Measurements from ENCODE around the gene COL8A1. TPM values are rescaled to one million over a fixed set of nuclear protein-coding genes. Genes with fewer than 3 reads are reported as not detected.

The COL8A1 gene
- total RNA-seq, 1 experiment from 2014 or later, result 54.8 TPM

DNA sequence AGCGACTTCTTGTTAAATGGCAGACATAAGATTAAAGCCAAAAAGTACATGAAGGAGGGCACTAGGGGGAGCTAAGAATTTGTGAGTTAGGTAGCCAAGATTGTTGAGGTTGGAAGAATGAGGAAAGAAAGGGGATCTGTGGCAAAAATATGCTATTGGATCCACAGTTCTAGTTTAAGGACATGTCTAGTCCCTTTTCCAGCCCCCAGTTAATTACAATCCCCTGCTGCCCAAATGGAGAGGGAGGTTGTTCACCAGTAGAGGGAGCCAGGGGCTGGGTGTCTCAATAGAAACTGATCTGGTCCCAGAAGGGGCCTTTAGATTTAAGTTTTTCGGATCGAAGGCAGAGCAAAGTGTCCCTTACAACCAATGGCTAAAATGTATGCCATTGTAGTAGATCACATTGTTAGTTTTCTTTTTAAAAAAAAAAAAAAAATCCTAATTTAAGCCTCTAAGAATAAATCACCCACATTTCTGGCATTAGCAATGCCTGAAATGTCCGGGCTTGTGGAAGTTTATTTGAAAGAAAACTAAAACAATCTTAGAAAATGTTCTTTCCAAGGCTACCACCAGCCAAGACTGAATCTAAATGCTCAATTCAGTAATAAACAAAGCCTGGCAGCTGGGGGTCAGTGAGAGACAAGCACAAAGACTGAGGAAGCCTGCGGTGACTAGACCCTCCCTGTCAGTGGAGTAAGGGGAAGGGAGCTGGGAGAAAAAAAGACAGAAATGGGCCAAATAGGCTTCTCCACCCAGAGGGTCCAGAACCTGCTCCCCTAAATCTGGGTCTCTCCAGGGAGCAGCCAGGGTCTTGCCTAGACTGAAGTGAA is 7.1 kb downstream of the COL8A1 start:
- peaks cover 34% of the 10 kb centered on the region for H3K36me3 ChIP-seq
- H3K4me1 ChIP-seq (replicated peaks), result peaks cover 49% of the 10 kb centered on the region
- no peaks in the 10 kb centered on the region for H3K9me3 ChIP-seq (replicated peaks)
- peak overlapping the region; percentile 32; the same call in 1 of the 2 replicates for H3K27ac ChIP-seq
- no peaks in the 10 kb centered on the region for H3K27me3 ChIP-seq (replicated peaks)
- peak in 1 of 2 experiments; percentile 44 for DNase-seq (ENCODE audit: low read depth in 1 of 2, low spot score in 2 of 2)
- H3K4me3 ChIP-seq, result no peak overlapping the region

DNA sequence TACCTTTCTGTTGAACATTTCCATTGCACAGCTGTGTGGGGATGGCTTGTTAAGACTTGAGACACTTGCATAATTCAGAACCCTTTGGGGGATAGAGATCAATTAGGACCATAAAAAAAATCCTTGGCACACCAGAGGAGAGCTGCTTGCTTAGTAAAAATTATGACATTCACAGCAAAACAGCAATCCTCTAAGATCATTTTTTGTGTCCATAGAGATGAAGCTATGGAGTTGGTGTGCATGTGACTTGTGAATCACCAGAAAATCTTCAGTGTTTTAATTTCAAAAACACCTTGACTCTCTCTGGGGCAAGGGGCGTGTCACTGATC is 7.7 kb downstream of the COL8A1 start:
- peak overlapping the region; percentile 32; the same call in 1 of the 2 replicates for H3K27ac ChIP-seq
- DNase-seq (ENCODE audit: low read depth in 1 of 2, low spot score in 2 of 2), result no peak
- H3K36me3 ChIP-seq, result peaks cover 34% of the 10 kb centered on the region
- no peaks in the 10 kb centered on the region for H3K27me3 ChIP-seq (replicated peaks)
- no peak overlapping the region for H3K4me3 ChIP-seq
- no peaks in the 10 kb centered on the region for H3K9me3 ChIP-seq (replicated peaks)
- peaks cover 48% of the 10 kb centered on the region for H3K4me1 ChIP-seq (replicated peaks)

DNA sequence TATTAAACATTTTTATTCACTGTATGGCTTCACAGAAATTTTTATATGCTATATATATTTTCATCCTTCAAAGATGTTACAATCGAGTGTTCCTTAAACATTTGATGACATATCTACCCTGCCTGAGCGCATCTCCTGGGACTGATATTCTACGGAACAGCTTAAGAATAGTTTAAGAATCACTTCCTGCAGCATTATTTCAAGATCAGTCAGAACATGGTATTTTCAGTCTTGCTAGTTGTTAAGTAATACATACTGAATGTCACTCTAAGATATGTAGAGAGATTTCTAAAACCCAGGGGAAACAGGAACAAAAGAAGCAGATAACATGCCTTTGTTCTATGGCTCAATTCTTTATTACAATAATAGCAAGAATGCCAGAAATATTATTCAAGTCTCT is 8.7 kb downstream of the COL8A1 start:
- H3K27ac ChIP-seq, result 0 out of 2 replicates have a peak overlapping the region, but pooled peaks have one; percentile 23
- peaks cover 27% of the 10 kb centered on the region for H3K36me3 ChIP-seq

DNA sequence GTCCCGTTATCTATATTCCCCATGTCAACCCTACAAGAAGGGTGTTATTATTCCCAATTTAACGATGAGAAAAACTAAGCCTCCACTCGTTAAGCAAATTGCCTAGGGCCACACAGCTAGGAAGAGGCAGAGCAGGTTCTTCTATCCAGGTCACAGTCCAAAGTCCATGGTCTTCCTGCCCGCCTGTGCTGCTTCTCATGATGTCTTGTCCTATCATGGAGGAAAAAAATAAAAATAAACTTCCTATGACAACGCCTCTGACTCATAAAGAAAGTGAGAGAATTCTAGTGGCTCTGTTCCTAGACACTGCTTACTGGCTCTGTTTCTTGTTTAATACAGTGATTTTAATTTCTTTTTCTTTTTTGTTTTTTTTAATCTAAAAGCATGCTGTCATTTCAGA is 9.7 kb downstream of the COL8A1 start:
- Histone ChIP-seq H3K27ac (peak overlapping the region; percentile 23), H3K9me3 (replicated peaks) (no peaks in the 10 kb centered on the region), H3K4me3 (no peak overlapping the region), H3K27me3 (replicated peaks) (no peaks in the 10 kb centered on the region), H3K4me1 (replicated peaks) (peaks cover 67% of the 10 kb centered on the region), H3K36me3 (peaks cover 22% of the 10 kb centered on the region)
- DNase-seq (ENCODE audit: low read depth in 1 of 2, low spot score in 2 of 2), result peak in 1 of 2 experiments; percentile 46

More for the DNA sequence above, 8.7 kb downstream of the COL8A1 start:
- H3K9me3 ChIP-seq (replicated peaks), result no peaks in the 10 kb centered on the region
- no peak for DNase-seq (ENCODE audit: low read depth in 1 of 2, low spot score in 2 of 2)
- no peaks in the 10 kb centered on the region for H3K27me3 ChIP-seq (replicated peaks)
- peaks cover 58% of the 10 kb centered on the region for H3K4me1 ChIP-seq (replicated peaks)
- no peak overlapping the region for H3K4me3 ChIP-seq

DNA sequence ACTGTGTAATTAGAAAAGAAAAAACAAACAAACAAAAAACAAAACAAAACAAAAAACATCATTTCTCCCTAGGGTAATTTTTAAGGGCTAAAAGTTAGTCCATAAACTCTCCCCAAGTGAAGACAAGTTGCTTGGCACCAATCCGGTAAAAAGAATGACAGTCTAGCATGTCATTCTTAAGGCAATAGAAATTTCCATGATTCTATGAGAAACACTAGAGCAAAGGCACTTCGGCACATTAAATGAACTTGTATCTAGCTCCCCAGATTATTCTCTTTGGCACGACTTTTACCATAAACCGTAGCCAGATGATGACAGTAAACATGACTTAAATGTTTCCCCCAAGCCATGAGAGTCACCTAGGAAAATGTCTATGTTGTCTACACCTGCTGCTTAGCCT is 10.1 kb downstream of the COL8A1 start:
- H3K36me3 ChIP-seq, result peaks cover 17% of the 10 kb centered on the region
- H3K9me3 ChIP-seq (replicated peaks), result no peaks in the 10 kb centered on the region
- peaks cover 71% of the 10 kb centered on the region for H3K4me1 ChIP-seq (replicated peaks)
- H3K27ac ChIP-seq, result peak overlapping the region; percentile 23; the same call in 1 of the 2 replicates
- H3K27me3 ChIP-seq (replicated peaks), result no peaks in the 10 kb centered on the region
- no peak for DNase-seq (ENCODE audit: low read depth in 1 of 2, low spot score in 2 of 2)
- no peak overlapping the region for H3K4me3 ChIP-seq

DNA sequence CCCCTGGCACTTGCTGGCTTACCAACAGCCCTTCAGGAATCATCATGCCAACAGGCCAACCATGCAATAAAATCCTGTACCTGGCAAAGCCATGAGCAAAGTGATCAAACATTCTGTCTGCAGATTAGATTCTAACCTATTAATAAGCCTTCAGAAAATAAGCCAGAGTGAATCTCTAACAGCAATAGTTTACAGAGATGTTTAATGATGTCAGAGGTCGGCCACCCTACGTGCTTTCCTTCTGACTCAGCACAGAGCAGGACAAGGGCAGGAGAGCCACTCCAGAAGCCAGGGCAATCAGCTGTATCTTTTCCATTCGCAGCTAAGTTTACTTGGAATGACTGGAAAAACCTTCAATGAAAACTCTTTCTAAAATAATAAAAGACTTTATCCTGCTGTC is 13.1 kb downstream of the COL8A1 start:
- Histone ChIP-seq H3K4me3 (no peak overlapping the region), H3K4me1 (replicated peaks) (peaks cover 70% of the 10 kb centered on the region), H3K27me3 (replicated peaks) (no peaks in the 10 kb centered on the region), H3K9me3 (replicated peaks) (no peaks in the 10 kb centered on the region), H3K27ac (peak overlapping the region; percentile 12), H3K36me3 (peaks cover 4% of the 10 kb centered on the region; the same call in 1 of the 2 replicates)
- DNase-seq (ENCODE audit: low read depth in 1 of 2, low spot score in 2 of 2), result peak; percentile 62 to 68

DNA sequence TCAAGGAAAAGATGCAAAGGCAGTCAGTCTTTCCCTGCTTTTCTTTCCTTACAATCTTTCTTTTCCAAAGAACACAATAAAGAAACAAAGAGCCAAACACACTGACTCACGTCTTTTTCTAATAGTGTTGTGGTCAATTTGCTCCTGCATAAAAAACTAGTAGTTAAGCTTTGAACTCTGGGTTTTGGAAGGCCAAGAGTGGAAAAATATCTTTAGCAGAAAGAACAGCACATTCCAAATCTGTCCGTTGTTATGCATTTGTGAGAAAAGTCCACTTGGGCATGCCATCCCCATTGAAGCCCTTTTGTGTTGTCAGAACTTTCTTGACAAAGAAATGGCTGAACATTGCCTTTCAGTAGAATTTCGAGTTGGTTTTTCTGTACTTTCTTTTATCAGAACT is 18.2 kb downstream of the COL8A1 start:
- H3K36me3 ChIP-seq, result peaks cover 13% of the 10 kb centered on the region; the same call in 1 of the 2 replicates
- DNase-seq (ENCODE audit: low read depth in 1 of 2, low spot score in 2 of 2), result peak in 1 of 2 experiments; percentile 44
- H3K4me1 ChIP-seq (replicated peaks), result peaks cover 57% of the 10 kb centered on the region
- H3K27me3 ChIP-seq (replicated peaks), result no peaks in the 10 kb centered on the region
- no peak overlapping the region for H3K4me3 ChIP-seq
- H3K27ac ChIP-seq, result peak overlapping the region; percentile 43
- no peaks in the 10 kb centered on the region for H3K9me3 ChIP-seq (replicated peaks)

DNA sequence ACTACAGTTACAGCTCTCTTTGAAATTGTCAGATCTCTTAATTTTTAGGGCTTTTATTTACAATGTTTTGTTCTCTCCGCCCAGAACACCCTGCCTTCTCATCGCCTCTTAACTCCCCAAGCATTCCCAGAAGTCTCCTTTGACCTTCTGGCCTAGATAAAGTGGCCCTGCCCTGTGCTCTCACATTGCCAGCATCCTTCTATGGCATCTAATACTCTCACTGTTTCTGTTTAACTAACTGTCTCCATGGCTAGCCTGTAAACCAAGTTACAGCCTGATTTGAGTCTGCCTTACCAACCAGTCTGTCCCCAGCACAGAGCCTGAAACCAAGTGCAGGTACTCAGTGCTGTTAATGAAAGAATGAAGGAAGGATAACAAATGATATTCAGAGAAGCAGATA is 19.9 kb downstream of the COL8A1 start:
- peaks cover 42% of the 10 kb centered on the region for H3K4me1 ChIP-seq (replicated peaks)
- no peak overlapping the region for H3K4me3 ChIP-seq
- DNase-seq (ENCODE audit: low read depth in 1 of 2, low spot score in 2 of 2), result no peak
- no peaks in the 10 kb centered on the region for H3K27me3 ChIP-seq (replicated peaks)
- H3K36me3 ChIP-seq, result peaks cover 13% of the 10 kb centered on the region; the same call in 1 of the 2 replicates
- no peaks in the 10 kb centered on the region for H3K9me3 ChIP-seq (replicated peaks)
- H3K27ac ChIP-seq, result peak overlapping the region; percentile 49; the same call in 1 of the 2 replicates

DNA sequence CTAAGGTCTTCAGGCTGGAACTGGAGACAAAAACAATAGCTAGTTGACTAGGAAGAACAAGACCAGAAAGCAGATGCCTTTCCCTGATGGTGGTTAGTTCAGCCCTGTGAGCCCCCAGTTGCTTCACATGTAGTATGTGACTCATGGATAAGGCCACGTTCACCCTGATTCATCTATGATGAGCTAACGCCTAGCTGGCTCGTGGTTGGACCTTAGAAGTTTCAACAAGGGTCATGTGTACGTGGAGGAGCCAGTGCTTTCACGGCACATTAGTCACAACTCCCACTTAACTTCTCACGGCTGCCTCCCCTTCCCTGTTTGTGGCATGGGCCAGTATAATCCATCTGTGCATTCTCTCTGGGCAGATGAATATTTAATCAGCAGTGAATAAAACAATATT is 20.6 kb downstream of the COL8A1 start:
- peak; percentile 55 to 72 for DNase-seq (ENCODE audit: low read depth in 1 of 2, low spot score in 2 of 2)
- H3K27ac ChIP-seq, result peak overlapping the region; percentile 49; the same call in 1 of the 2 replicates
- H3K36me3 ChIP-seq, result peaks cover 13% of the 10 kb centered on the region; the same call in 1 of the 2 replicates
- no peaks in the 10 kb centered on the region for H3K9me3 ChIP-seq (replicated peaks)
- no peaks in the 10 kb centered on the region for H3K27me3 ChIP-seq (replicated peaks)
- peaks cover 37% of the 10 kb centered on the region for H3K4me1 ChIP-seq (replicated peaks)
- no peak overlapping the region for H3K4me3 ChIP-seq

DNA sequence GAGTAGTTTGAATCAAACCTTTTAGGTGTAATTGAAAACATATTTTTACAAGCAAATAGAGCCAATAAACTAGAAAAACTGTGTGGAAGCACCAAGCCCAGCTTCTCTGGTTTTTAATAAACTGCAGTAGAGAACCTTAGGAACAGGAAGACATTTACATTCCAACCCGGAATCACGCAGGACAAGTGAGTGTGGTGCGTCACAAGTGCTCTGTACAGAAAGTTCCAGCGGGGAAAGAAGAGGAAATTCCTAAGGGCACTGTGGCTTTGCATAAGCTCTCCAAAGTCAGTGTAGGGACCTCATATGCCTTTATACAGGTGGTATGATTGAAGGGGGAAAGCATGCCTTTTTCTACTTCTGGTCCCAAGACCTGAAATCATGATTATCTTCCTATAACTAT is 21.6 kb downstream of the COL8A1 start:
- Histone ChIP-seq H3K4me1 (replicated peaks) (peaks cover 36% of the 10 kb centered on the region), H3K4me3 (no peak overlapping the region), H3K36me3 (peaks cover 13% of the 10 kb centered on the region; the same call in 1 of the 2 replicates), H3K27me3 (replicated peaks) (no peaks in the 10 kb centered on the region), H3K9me3 (replicated peaks) (no peaks in the 10 kb centered on the region), H3K27ac (no peak overlapping the region)
- no peak for DNase-seq (ENCODE audit: low read depth in 1 of 2, low spot score in 2 of 2)

DNA sequence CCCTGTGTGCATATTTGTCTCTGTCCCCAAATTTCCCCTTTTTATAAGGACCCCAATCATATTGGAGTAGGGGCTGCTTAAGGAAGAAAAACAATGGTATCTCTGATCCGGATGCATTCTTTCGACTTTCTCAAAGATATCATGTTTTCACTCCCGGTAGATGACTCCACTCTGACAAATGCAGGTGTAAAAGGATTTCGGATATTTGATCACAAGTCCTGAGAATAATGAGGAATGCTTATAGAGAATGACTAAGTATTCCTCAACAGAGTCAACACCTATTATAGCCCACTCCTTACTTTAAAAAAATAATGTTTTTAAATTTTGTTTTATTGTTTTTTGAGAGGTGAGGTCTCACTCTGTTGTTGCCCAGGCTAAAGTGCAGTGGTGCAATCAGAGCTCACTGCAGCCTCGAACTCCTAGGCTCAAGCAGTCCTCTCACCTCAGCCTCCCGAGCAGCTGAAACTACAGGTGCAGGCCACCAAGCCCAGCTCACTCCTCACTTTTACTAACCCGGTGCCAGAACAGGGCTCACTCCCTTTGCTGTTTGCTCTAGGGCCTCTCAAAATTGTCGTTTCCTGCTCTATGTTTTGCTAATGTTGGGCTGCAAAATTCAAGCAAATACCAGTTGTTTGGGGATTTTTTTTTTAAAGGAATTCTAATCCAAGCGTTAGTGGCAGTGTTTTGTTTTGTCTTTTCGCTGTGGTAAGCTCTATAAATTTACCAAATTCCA is 24.6 kb downstream of the COL8A1 start:
- Histone ChIP-seq H3K4me1 (replicated peaks) (peaks cover 14% of the 10 kb centered on the region), H3K9me3 (replicated peaks) (no peaks in the 10 kb centered on the region), H3K27me3 (replicated peaks) (no peaks in the 10 kb centered on the region), H3K27ac (no peak overlapping the region), H3K36me3 (peaks cover 7% of the 10 kb centered on the region; the same call in 1 of the 2 replicates), H3K4me3 (no peak overlapping the region)
- DNase-seq (ENCODE audit: low read depth in 1 of 2, low spot score in 2 of 2), result no peak

DNA sequence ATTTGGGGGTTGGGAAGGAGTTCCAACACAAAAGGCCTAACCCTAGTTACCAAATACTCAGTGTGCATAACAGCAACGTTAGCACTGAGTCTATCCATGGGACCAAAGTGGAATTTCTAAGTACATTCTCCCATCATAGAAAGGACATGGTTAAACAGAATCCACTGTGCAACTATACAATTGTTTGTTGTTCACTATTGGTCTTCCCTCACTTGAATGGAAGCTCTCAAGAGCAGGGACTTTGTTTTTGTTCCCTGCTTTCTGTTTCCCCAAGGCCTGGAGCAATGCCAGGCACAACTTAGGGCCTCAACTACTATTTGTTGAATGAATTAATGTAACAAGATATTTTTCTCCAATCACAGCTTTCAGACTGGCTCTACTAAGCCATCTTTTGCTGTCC is 25.6 kb downstream of the COL8A1 start:
- no peak for DNase-seq (ENCODE audit: low read depth in 1 of 2, low spot score in 2 of 2)
- Histone ChIP-seq H3K4me3 (no peak overlapping the region), H3K4me1 (replicated peaks) (peaks cover 8% of the 10 kb centered on the region), H3K27me3 (replicated peaks) (no peaks in the 10 kb centered on the region), H3K36me3 (no peaks in the 10 kb centered on the region), H3K9me3 (replicated peaks) (no peaks in the 10 kb centered on the region), H3K27ac (no peak overlapping the region)

DNA sequence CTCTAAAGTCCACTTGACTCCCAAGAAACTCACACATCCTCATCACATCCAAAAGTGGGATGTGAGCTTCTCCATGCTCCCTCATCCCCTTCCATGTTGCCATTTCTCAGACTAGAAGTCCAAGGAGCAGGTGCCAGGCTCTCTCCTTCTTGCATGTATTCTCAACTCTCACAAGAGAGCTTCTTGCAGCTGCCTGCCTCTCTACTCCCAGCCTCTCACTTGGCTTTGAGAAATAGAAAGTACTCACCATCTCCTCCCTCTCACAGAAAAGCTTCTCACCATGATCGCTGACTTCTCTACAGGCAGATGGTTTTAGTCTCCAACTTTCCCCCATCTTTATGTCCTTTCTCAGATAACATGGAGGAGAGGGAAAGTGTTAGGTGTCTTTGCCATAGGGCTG is 26.6 kb downstream of the COL8A1 start:
- Histone ChIP-seq H3K4me3 (no peak overlapping the region), H3K27ac (no peak overlapping the region), H3K27me3 (replicated peaks) (no peaks in the 10 kb centered on the region), H3K9me3 (replicated peaks) (no peaks in the 10 kb centered on the region), H3K36me3 (no peaks in the 10 kb centered on the region), H3K4me1 (replicated peaks) (peaks cover 3% of the 10 kb centered on the region; the same call in 1 of the 2 replicates)
- no peak for DNase-seq (ENCODE audit: low read depth in 1 of 2, low spot score in 2 of 2)

DNA sequence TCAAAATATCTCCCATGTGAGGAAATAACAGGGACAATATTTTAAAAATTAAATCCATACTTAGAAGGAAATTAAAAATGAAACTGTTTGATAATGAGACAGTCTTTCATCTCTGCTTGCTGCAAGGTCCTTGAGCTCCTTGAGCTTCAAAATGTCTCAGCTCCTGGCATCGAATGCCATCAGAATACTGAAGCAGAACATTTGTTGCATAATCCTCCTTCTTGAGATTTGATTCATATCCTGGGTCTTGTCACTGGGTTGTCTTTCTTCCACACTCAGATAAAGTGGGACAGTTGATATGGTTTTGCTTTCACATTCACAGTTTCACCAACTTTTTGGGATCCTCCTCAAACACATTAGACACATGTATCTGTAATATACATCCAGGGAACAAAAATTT is 27.8 kb downstream of the COL8A1 start:
- no peak overlapping the region for H3K27ac ChIP-seq

More for the DNA sequence above, 27.8 kb downstream of the COL8A1 start:
- DNase-seq (ENCODE audit: low read depth in 1 of 2, low spot score in 2 of 2), result no peak
- H3K4me1 ChIP-seq (replicated peaks), result peaks cover 3% of the 10 kb centered on the region; the same call in 1 of the 2 replicates
- H3K36me3 ChIP-seq, result no peaks in the 10 kb centered on the region
- no peaks in the 10 kb centered on the region for H3K9me3 ChIP-seq (replicated peaks)
- H3K27me3 ChIP-seq (replicated peaks), result no peaks in the 10 kb centered on the region
- no peak overlapping the region for H3K4me3 ChIP-seq

Data from SJSA1 (cell line).